AG04449 (cell line): Measurements from ENCODE around the gene ARSI.

ENCODE experiments used
- CTCF ChIA-PET: fragments of 350-600 bp; formaldehyde crosslinking; extraction: SDS; loops from one replicate; lab custom pipeline; 2021; ENCODE audit warnings: antibody characterized with exemption; lab: Yijun Ruan, JAX
- POLR2A ChIA-PET: fragments of 400-600, 350-600 bp; formaldehyde crosslinking; extraction: SDS; loops from one replicate; lab custom pipeline; 2020; ENCODE audit warnings: antibody characterized with exemption, inconsistent platforms; lab: Yijun Ruan, JAX
- DNase-seq: peaks from one replicate; pipeline ENCODE4 v3.0.0-alpha.2; 2010; ENCODE audit warnings: low read depth, low spot score
- H3K4me3 ChIP-seq: 2 replicates; pipeline ENCODE4 v1.5.1; 2011; ENCODE audit warnings: low read depth, mild to moderate bottlenecking, control low read depth, low read length
- CTCF ChIP-seq: IDR thresholded peaks from one replicate; pipeline ENCODE4 v1.5.1; 2011; ENCODE audit warnings: mild to moderate bottlenecking, moderate library complexity, low read length, control low read depth, inconsistent platforms; ENCODE audit not compliant: insufficient read depth; ENCODE audit errors: missing control alignments

Gene ARSI

GRCh38 chr5:150319484-150319790, 16.7 kb upstream of the ARSI start:
- ChIA-PET POLR2A (no interaction called here), CTCF (interaction anchor here (0.8 to 1.2 kb wide), 3 partner anchors 13 to 683 kb away, joined by 3 read pairs; no protein-coding TSS in a partner anchor)
- no peak for TF ChIP-seq CTCF
- DNase-seq: no peak
- no peak overlapping the region for H3K4me3 ChIP-seq

- ChIA-PET POLR2A (no interaction called here), CTCF (interaction anchor here (0.8 to 1.1 kb wide), 2 partner anchors 13 to 31 kb away, joined by 3 read pairs; no protein-coding TSS in a partner anchor)
- no peak for TF ChIP-seq CTCF
- no peak overlapping the region for H3K4me3 ChIP-seq
- DNase-seq: no peak
Measured at GRCh38 chr5:150318613-150319483, 16.1 kb upstream of the ARSI start.

GRCh38 chr5:150317048-150318003, 14.6 kb upstream of the ARSI start:
- no peak for TF ChIP-seq CTCF
- DNase-seq: no peak
- ChIA-PET CTCF (interaction anchor here (1.0 kb wide), 1 partner anchor 12 kb away, joined by 3 read pairs; no protein-coding TSS in a partner anchor), POLR2A (interaction anchor here (1.0 to 1.1 kb wide), 2 partner anchors 11 to 18 kb away, joined by 4 read pairs; no protein-coding TSS in a partner anchor)
- no peak overlapping the region for H3K4me3 ChIP-seq

- CTCF ChIA-PET: interaction anchor here (1.0 kb wide), 1 partner anchor 11 kb away, joined by 3 read pairs; no protein-coding TSS in a partner anchor
- no peak overlapping the region for H3K4me3 ChIP-seq
- no peak for TF ChIP-seq CTCF
- DNase-seq: no peak
- POLR2A ChIA-PET: no interaction called here
Measured at GRCh38 chr5:150316320-150316719, 13.6 kb upstream of the ARSI start.

GRCh38 chr5:150315245-150315644, 12.5 kb upstream of the ARSI start:
- TF ChIP-seq CTCF: no peak
- no peak overlapping the region for H3K4me3 ChIP-seq
- ChIA-PET CTCF (interaction anchor here (2.4 kb wide), 1 partner anchor 14 kb away, joined by 5 read pairs; no protein-coding TSS in a partner anchor), POLR2A (no interaction called here)
- no peak for DNase-seq
